Endometrial microvascular endothelial cells (primary cell): ENCODE data around the gene KRTAP29-1. TPM values are rescaled to one million over a fixed set of nuclear protein-coding genes. Genes with fewer than 3 reads are reported as not detected.

ENCODE experiments used
- in situ Hi-C: cut with HindIII; loops from 2 replicates; pipeline ENCODE4 v1.10.0; 2017; ENCODE audit warnings: low sequenced_read_pairs, low pct_unique_long_range_greater_than_20kb; ENCODE audit errors: inconsistent ontology term
- total RNA-seq: library from RNA; depleted of rRNA; stranded (reverse); fragments of >200 nt; gene quantifications from one replicate; pipeline ENCODE4 v1.2.3, GENCODE V29; 2015; ENCODE audit errors: inconsistent ontology term

The KRTAP29-1 gene
- total RNA-seq, 1 donor from 2014 or later = not detected

GRCh38 chr17:41329279-41329948 lies 26.8 kb upstream of the KRTAP29-1 start:
- in situ Hi-C loops = no loop called here

GRCh38 chr17:41328207-41328606 lies 25.6 kb upstream of the KRTAP29-1 start:
- in situ Hi-C loops = no loop called here

GRCh38 chr17:41327411-41328120 lies 24.9 kb upstream of the KRTAP29-1 start:
- in situ Hi-C loops = no loop called here

GRCh38 chr17:41326173-41327145 lies 23.8 kb upstream of the KRTAP29-1 start:
- in situ Hi-C loops = no loop called here

GRCh38 chr17:41325611-41326010 lies 23.0 kb upstream of the KRTAP29-1 start:
- in situ Hi-C loops = no loop called here

GRCh38 chr17:41325126-41325525 lies 22.5 kb upstream of the KRTAP29-1 start:
- in situ Hi-C loops = no loop called here

GRCh38 chr17:41324180-41325075 lies 21.8 kb upstream of the KRTAP29-1 start:
- in situ Hi-C loops = no loop called here

GRCh38 chr17:41322903-41323895 lies 20.5 kb upstream of the KRTAP29-1 start:
- in situ Hi-C loops = no loop called here

GRCh38 chr17:41322094-41322902 lies 19.6 kb upstream of the KRTAP29-1 start:
- in situ Hi-C loops = no loop called here

- in situ Hi-C loops = no loop called here
These were observed 15.6 kb upstream of the KRTAP29-1 start for GRCh38 chr17:41318231-41318630.

- in situ Hi-C loops = no loop called here
These were observed 13.3 kb upstream of the KRTAP29-1 start for GRCh38 chr17:41315814-41316445.

- in situ Hi-C loops = no loop called here
These were observed 12.6 kb upstream of the KRTAP29-1 start, which contains the start of gene KRTAP17-1 for GRCh38 chr17:41315204-41315794. TSS of gene KRTAP17-1 (minus strand) at chr17:41315710. CDS start at chr17:41315650, 60 bp downstream.

GRCh38 chr17:41311111-41311510 lies 8.5 kb upstream of the KRTAP29-1 start:
- in situ Hi-C loops = no loop called here

- in situ Hi-C loops = no loop called here
These were observed 6.3 kb upstream of the KRTAP29-1 start, which contains the start of gene KRTAP16-1 for GRCh38 chr17:41308918-41309359. TSS of gene KRTAP16-1 (minus strand) at chr17:41309309. CDS start at chr17:41309253, 56 bp downstream.

- in situ Hi-C loops = no loop called here
These were observed 5.7 kb upstream of the KRTAP29-1 start for GRCh38 chr17:41308251-41308917.
